ENCODE measurements around the gene LYPD6. TPM values are rescaled to one million over a fixed set of nuclear protein-coding genes. Genes with fewer than 3 reads are reported as not detected.
A peak's percentile ranks its signal among the peaks of the same experiment; 100 is the strongest.

Gene LYPD6
- total RNA-seq, 2 experiments from 2014 or later, result not detected

GRCh38 chr2:149438330-149438960 lies 108.1 kb downstream of the LYPD6 start:
- intact Hi-C loops (cut with DNase I, micrococcal nuclease), result loop anchor here in 1 of 2 experiments (10.0 kb wide), 1 partner anchor 126 kb away; no protein-coding TSS in a partner anchor
- ATAC-seq (no peak), DNase-seq (no peak)
- no peaks in the 10 kb centered on the region for H3K4me1 Mint-ChIP-seq
- no peak overlapping the region for H3K4me3 Mint-ChIP-seq
- no peaks in the 10 kb centered on the region for H3K36me3 Mint-ChIP-seq (ENCODE audit: low read depth)
- H3K27ac Mint-ChIP-seq, result no peak overlapping the region
- ChIA-PET POLR2A (no interaction called here), CTCF (interaction anchor here (0.7 kb wide), 1 partner anchor 259 kb away, joined by 3 read pairs; no protein-coding TSS in a partner anchor)
- H3K9me3 Mint-ChIP-seq (ENCODE audit: low read depth), result no peaks in the 10 kb centered on the region
- H3K27me3 Mint-ChIP-seq, result peaks cover 3% of the 10 kb centered on the region

GRCh38 chr2:149441255-149441654 lies 110.9 kb downstream of the LYPD6 start:
- no peak for DNase-seq
- no peak overlapping the region for H3K4me3 Mint-ChIP-seq
- H3K27me3 Mint-ChIP-seq, result no peaks in the 10 kb centered on the region
- ChIA-PET POLR2A (no interaction called here), CTCF (no interaction called here)
- no peaks in the 10 kb centered on the region for H3K4me1 Mint-ChIP-seq
- intact Hi-C loops (cut with DNase I, micrococcal nuclease), result no loop called here
- no peaks in the 10 kb centered on the region for H3K9me3 Mint-ChIP-seq (ENCODE audit: low read depth)
- no peak for ATAC-seq
- H3K27ac Mint-ChIP-seq, result no peak overlapping the region
- no peaks in the 10 kb centered on the region for H3K36me3 Mint-ChIP-seq (ENCODE audit: low read depth)

- ChIA-PET CTCF (no interaction called here), POLR2A (no interaction called here)
- DNase-seq (no peak), ATAC-seq (no peak)
- H3K27me3 Mint-ChIP-seq, result no peaks in the 10 kb centered on the region
- intact Hi-C loops (cut with DNase I, micrococcal nuclease), result no loop called here
- no peaks in the 10 kb centered on the region for H3K9me3 Mint-ChIP-seq (ENCODE audit: low read depth)
- no peak overlapping the region for H3K27ac Mint-ChIP-seq
- H3K36me3 Mint-ChIP-seq (ENCODE audit: low read depth), result no peaks in the 10 kb centered on the region
- no peaks in the 10 kb centered on the region for H3K4me1 Mint-ChIP-seq
- H3K4me3 Mint-ChIP-seq, result no peak overlapping the region
Measured at GRCh38 chr2:149442346-149442745, 112.0 kb downstream of the LYPD6 start.

- no peaks in the 10 kb centered on the region for H3K36me3 Mint-ChIP-seq (ENCODE audit: low read depth)
- no peak overlapping the region for H3K27ac Mint-ChIP-seq
- no peak overlapping the region for H3K4me3 Mint-ChIP-seq
- ATAC-seq (no peak), DNase-seq (no peak)
- H3K9me3 Mint-ChIP-seq (ENCODE audit: low read depth), result no peaks in the 10 kb centered on the region
- ChIA-PET CTCF (no interaction called here), POLR2A (no interaction called here)
- no peaks in the 10 kb centered on the region for H3K4me1 Mint-ChIP-seq
- intact Hi-C loops (cut with DNase I, micrococcal nuclease), result no loop called here
- H3K27me3 Mint-ChIP-seq, result no peaks in the 10 kb centered on the region
Measured at GRCh38 chr2:149443150-149443549, 112.8 kb downstream of the LYPD6 start.

GRCh38 chr2:149446748-149447147 lies 116.4 kb downstream of the LYPD6 start:
- no peaks in the 10 kb centered on the region for H3K9me3 Mint-ChIP-seq (ENCODE audit: low read depth)
- no peak for ATAC-seq
- no peak overlapping the region for H3K27ac Mint-ChIP-seq
- H3K4me1 Mint-ChIP-seq, result no peaks in the 10 kb centered on the region
- intact Hi-C loops (cut with DNase I, micrococcal nuclease), result no loop called here
- no peak for DNase-seq
- no peak overlapping the region for H3K4me3 Mint-ChIP-seq
- H3K36me3 Mint-ChIP-seq (ENCODE audit: low read depth), result no peaks in the 10 kb centered on the region
- ChIA-PET CTCF (interaction anchor here (0.6 kb wide), 1 partner anchor 14 kb away, joined by 3 read pairs; no protein-coding TSS in a partner anchor), POLR2A (no interaction called here)
- H3K27me3 Mint-ChIP-seq, result no peaks in the 10 kb centered on the region

GRCh38 chr2:149448315-149448714 lies 117.9 kb downstream of the LYPD6 start:
- intact Hi-C loops (cut with DNase I, micrococcal nuclease), result no loop called here
- CTCF ChIA-PET, result no interaction called here
- no peaks in the 10 kb centered on the region for H3K27me3 Mint-ChIP-seq

GRCh38 chr2:149449017-149449416 lies 118.6 kb downstream of the LYPD6 start:
- intact Hi-C loops (cut with DNase I, micrococcal nuclease), result no loop called here
- Mint-ChIP-seq H3K27ac (no peak overlapping the region), H3K27me3 (no peaks in the 10 kb centered on the region), H3K9me3 (ENCODE audit: low read depth) (no peaks in the 10 kb centered on the region), H3K36me3 (ENCODE audit: low read depth) (no peaks in the 10 kb centered on the region), H3K4me1 (no peaks in the 10 kb centered on the region), H3K4me3 (no peak overlapping the region)
- CTCF ChIA-PET, result no interaction called here
- no peak for ATAC-seq
- POLR2A ChIA-PET, result no interaction called here
- no peak for DNase-seq

More at GRCh38 chr2:149448315-149448714, 117.9 kb downstream of the LYPD6 start:
- Mint-ChIP-seq H3K36me3 (ENCODE audit: low read depth) (no peaks in the 10 kb centered on the region), H3K9me3 (ENCODE audit: low read depth) (no peaks in the 10 kb centered on the region), H3K4me1 (no peaks in the 10 kb centered on the region), H3K4me3 (no peak overlapping the region), H3K27ac (no peak overlapping the region)
- no peak for DNase-seq
- POLR2A ChIA-PET, result no interaction called here
- no peak for ATAC-seq

GRCh38 chr2:149451417-149452165 lies 121.2 kb downstream of the LYPD6 start:
- ChIA-PET CTCF (no interaction called here), POLR2A (no interaction called here)
- Mint-ChIP-seq H3K36me3 (ENCODE audit: low read depth) (no peaks in the 10 kb centered on the region), H3K4me3 (no peak overlapping the region), H3K27ac (no peak overlapping the region), H3K27me3 (no peaks in the 10 kb centered on the region), H3K9me3 (ENCODE audit: low read depth) (no peaks in the 10 kb centered on the region), H3K4me1 (no peaks in the 10 kb centered on the region)
- no peak for ATAC-seq
- DNase-seq, result no peak
- intact Hi-C loops (cut with DNase I, micrococcal nuclease), result no loop called here

GRCh38 chr2:149456285-149456684 lies 125.9 kb downstream of the LYPD6 start:
- intact Hi-C loops (cut with DNase I, micrococcal nuclease), result no loop called here
- no peaks in the 10 kb centered on the region for H3K27me3 Mint-ChIP-seq
- no peaks in the 10 kb centered on the region for H3K4me1 Mint-ChIP-seq
- POLR2A ChIA-PET, result no interaction called here
- H3K36me3 Mint-ChIP-seq (ENCODE audit: low read depth), result peaks cover 2% of the 10 kb centered on the region
- H3K4me3 Mint-ChIP-seq, result no peak overlapping the region
- H3K27ac Mint-ChIP-seq, result no peak overlapping the region
- CTCF ChIA-PET, result interaction anchor here (1.2 to 1.7 kb wide), 2 partner anchors 31 to 439 kb away, joined by 3 to 4 read pairs; no protein-coding TSS in a partner anchor
- H3K9me3 Mint-ChIP-seq (ENCODE audit: low read depth), result peaks cover 15% of the 10 kb centered on the region
- no peak for ATAC-seq
- no peak for DNase-seq

GRCh38 chr2:149458502-149458901 lies 128.1 kb downstream of the LYPD6 start:
- ChIA-PET CTCF (interaction anchor here (0.7 kb wide), 1 partner anchor 26 kb away, joined by 3 read pairs; no protein-coding TSS in a partner anchor), POLR2A (no interaction called here)
- H3K27ac Mint-ChIP-seq, result no peak overlapping the region
- H3K27me3 Mint-ChIP-seq, result no peaks in the 10 kb centered on the region
- peaks cover 15% of the 10 kb centered on the region for H3K9me3 Mint-ChIP-seq (ENCODE audit: low read depth)
- peaks cover 2% of the 10 kb centered on the region for H3K36me3 Mint-ChIP-seq (ENCODE audit: low read depth)
- H3K4me1 Mint-ChIP-seq, result peaks cover 1% of the 10 kb centered on the region
- no peak overlapping the region for H3K4me3 Mint-ChIP-seq
- no peak for DNase-seq
- ATAC-seq, result no peak
- intact Hi-C loops (cut with DNase I, micrococcal nuclease), result no loop called here

- ChIA-PET CTCF (no interaction called here), POLR2A (no interaction called here)
- DNase-seq, result peak; percentile 16
- no peaks in the 10 kb centered on the region for H3K27me3 Mint-ChIP-seq
- peaks cover 8% of the 10 kb centered on the region for H3K9me3 Mint-ChIP-seq (ENCODE audit: low read depth)
- H3K36me3 Mint-ChIP-seq (ENCODE audit: low read depth), result peaks cover 2% of the 10 kb centered on the region
- H3K4me1 Mint-ChIP-seq, result peaks cover 1% of the 10 kb centered on the region
- no peak overlapping the region for H3K27ac Mint-ChIP-seq
- peak; percentile 65 for ATAC-seq
- intact Hi-C loops (cut with DNase I, micrococcal nuclease), result no loop called here
- no peak overlapping the region for H3K4me3 Mint-ChIP-seq
Measured at GRCh38 chr2:149463328-149464002, 133.1 kb downstream of the LYPD6 start.

- DNase-seq (no peak), ATAC-seq (no peak)
- intact Hi-C loops (cut with DNase I, micrococcal nuclease), result no loop called here
- no peaks in the 10 kb centered on the region for H3K9me3 Mint-ChIP-seq (ENCODE audit: low read depth)
- POLR2A ChIA-PET, result no interaction called here
- H3K27ac Mint-ChIP-seq, result no peak overlapping the region
- H3K36me3 Mint-ChIP-seq (ENCODE audit: low read depth), result no peaks in the 10 kb centered on the region
- H3K4me1 Mint-ChIP-seq, result peaks cover 1% of the 10 kb centered on the region
- H3K4me3 Mint-ChIP-seq, result no peak overlapping the region
- no peaks in the 10 kb centered on the region for H3K27me3 Mint-ChIP-seq
- CTCF ChIA-PET, result no interaction called here
Measured at GRCh38 chr2:149464396-149464795, 134.0 kb downstream of the LYPD6 start.
